ENCODE results near the gene PTPRA. TPM values are rescaled to one million over a fixed set of nuclear protein-coding genes. Genes with fewer than 3 reads are reported as not detected.

Gene PTPRA
- total and polyA plus RNA-seq, 2 donors (not counting 3 experiments of a cell fraction or from before 2014, with no cell fraction given) = 43.2 to 53.4 TPM

- H3K4me3 ChIP-seq (replicated peaks in 1 of 3; ENCODE audit: insufficient read depth in 1 of 3, low read depth in 1 of 3, low read length in 3 of 3) = peak within 1 kb of the TSS; percentile 58 to 93 (median 63)
- no peaks in the 10 kb centered on the region for H3K27me3 ChIP-seq (ENCODE audit: control insufficient read depth in 2 of 2, insufficient read depth in 2 of 2, low read length in 2 of 2)
- peak within 1 kb of the TSS; percentile 46 for H3K9ac ChIP-seq (replicated peaks; ENCODE audit: extremely low read depth, insufficient read depth, low read length)
- no peaks in the 10 kb centered on the region for H4K20me1 ChIP-seq (replicated peaks; ENCODE audit: control insufficient read depth, extremely low read depth, insufficient read depth, low read length)
- peak within 1 kb of the TSS; percentile 64 for H2AFZ ChIP-seq (ENCODE audit: low read depth, low read length)
- peaks cover 3 to 16% of the 10 kb centered on the region in 2 experiments for H3K36me3 ChIP-seq (ENCODE audit: control insufficient read depth in 2 of 2, extremely low read depth in 1 of 2, insufficient read depth in 2 of 2, low read length in 2 of 2)
- CTCF ChIA-PET = interaction anchor here (1.0 kb wide), 1 partner anchor 8 kb away, joined by 3 read pairs; no protein-coding TSS in a partner anchor
- no peaks in the 10 kb centered on the region for H3K9me1 ChIP-seq (replicated peaks; ENCODE audit: control insufficient read depth, extremely low read depth, insufficient read depth, low read length)
- TSS peak; percentile 17 for BruUV-seq (replicated peaks)
- POLR2A ChIA-PET = interaction anchor here (0.6 kb wide), 2 partner anchors 136 to 1936 kb away, joined by 3 to 6 read pairs; no protein-coding TSS in a partner anchor
- DNase-seq (ENCODE audit: low read depth, low spot score) (peak; percentile 87), FAIRE-seq (peak; percentile 88)
- peaks cover 13% of the 10 kb centered on the region for H3K4me1 ChIP-seq (ENCODE audit: control insufficient read depth, extremely low read depth, insufficient read depth, low read length)
- peaks cover 9% of the 10 kb centered on the region for H3K79me2 ChIP-seq (ENCODE audit: control insufficient read depth, insufficient read depth, low read length)
- H3K27ac ChIP-seq (ENCODE audit: insufficient read depth, low read depth, low read length) = no peak within 1 kb of the TSS
- intact Hi-C loops (cut with micrococcal nuclease) (loop anchor here (5.0 kb wide), 1 partner anchor 174 kb away; the partner anchor contains the start of gene PTPRA), dilution Hi-C loops (cut with MboI; ENCODE audit: extremely low pct_ligation_motif_present, low sequenced_read_pairs) (no loop called here)
- peak within 1 kb of the TSS; percentile 87 for H3K4me2 ChIP-seq (ENCODE audit: insufficient read depth, low read length)
- TF ChIP-seq JUN (IDR thresholded peaks at IDR 0.05; ENCODE audit: borderline replicate concordance, insufficient read depth, insufficient read length, low read depth) (no peak), POLR2AphosphoS5 (IDR thresholded peaks at IDR 0.05; ENCODE audit: insufficient read depth, low read depth, low read length) (peak; percentile 82), GATA2 (IDR thresholded peaks at IDR 0.05; ENCODE audit: insufficient read depth, insufficient read length, low read depth, low read length) (no peak), POLR2A (IDR thresholded peaks at IDR 0.05; ENCODE audit: low read depth, low read length) (peak; percentile 66), MYC (IDR thresholded peaks at IDR 0.05; ENCODE audit: low read depth, low read length) (no peak), EZH2 (IDR thresholded peaks at IDR 0.05; ENCODE audit: borderline replicate concordance, low read depth, low read length, severe bottlenecking) (no peak), FOS (IDR thresholded peaks at IDR 0.05; ENCODE audit: borderline replicate concordance, insufficient read depth, low read length) (no peak)
- TF ChIP-seq, protein P1, sequence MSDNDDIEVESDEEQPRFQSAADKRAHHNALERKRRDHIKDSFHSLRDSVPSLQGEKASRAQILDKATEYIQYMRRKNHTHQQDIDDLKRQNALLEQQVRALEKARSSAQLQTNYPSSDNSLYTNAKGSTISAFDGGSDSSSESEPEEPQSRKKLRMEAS (IDR thresholded peaks at IDR 0.05; ENCODE audit: insufficient read depth, insufficient read length) = peak; percentile 14
- TF ChIP-seq, protein P2, sequence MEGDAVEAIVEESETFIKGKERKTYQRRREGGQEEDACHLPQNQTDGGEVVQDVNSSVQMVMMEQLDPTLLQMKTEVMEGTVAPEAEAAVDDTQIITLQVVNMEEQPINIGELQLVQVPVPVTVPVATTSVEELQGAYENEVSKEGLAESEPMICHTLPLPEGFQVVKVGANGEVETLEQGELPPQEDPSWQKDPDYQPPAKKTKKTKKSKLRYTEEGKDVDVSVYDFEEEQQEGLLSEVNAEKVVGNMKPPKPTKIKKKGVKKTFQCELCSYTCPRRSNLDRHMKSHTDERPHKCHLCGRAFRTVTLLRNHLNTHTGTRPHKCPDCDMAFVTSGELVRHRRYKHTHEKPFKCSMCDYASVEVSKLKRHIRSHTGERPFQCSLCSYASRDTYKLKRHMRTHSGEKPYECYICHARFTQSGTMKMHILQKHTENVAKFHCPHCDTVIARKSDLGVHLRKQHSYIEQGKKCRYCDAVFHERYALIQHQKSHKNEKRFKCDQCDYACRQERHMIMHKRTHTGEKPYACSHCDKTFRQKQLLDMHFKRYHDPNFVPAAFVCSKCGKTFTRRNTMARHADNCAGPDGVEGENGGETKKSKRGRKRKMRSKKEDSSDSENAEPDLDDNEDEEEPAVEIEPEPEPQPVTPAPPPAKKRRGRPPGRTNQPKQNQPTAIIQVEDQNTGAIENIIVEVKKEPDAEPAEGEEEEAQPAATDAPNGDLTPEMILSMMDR (IDR thresholded peaks at IDR 0.05; ENCODE audit: extremely low read depth in 1 of 2, insufficient read depth in 1 of 2, low read depth in 1 of 2, low read length in 2 of 2) = no peak
- H3K9me3 ChIP-seq (replicated peaks; ENCODE audit: control insufficient read depth, insufficient read depth, low read length) = no peaks in the 10 kb centered on the region
Observed at GRCh38 chr20:3045816-3046676, 172.8 kb downstream of the PTPRA start, which contains the start of gene MRPS26. TSS of gene MRPS26 (plus strand) at chr20:3046052. CDS start at chr20:3046069, 17 bp downstream.

Data from endothelial cell of umbilical vein (primary cell).